Neural crest cell (in vitro differentiated cells): Measurements from ENCODE around the gene POU4F1. TPM values are rescaled to one million over a fixed set of nuclear protein-coding genes. Genes with fewer than 3 reads are reported as not detected.

Experiments used
- DNase-seq: peaks from one replicate; pipeline ENCODE4 v3.0.0; 2021; ENCODE audit warnings: low read depth, mixed read lengths, low spot score
- H3K27ac Mint-ChIP-seq: one replicate; pipeline ENCODE4 v1.8.0; 2021; ENCODE audit warnings: mild to moderate bottlenecking, mixed read lengths; ENCODE audit not compliant: unreplicated experiment
- H3K27me3 Mint-ChIP-seq: 2 replicates; pipeline ENCODE4 v1.8.0; 2021; ENCODE audit warnings: low read depth, mild to moderate bottlenecking, mixed read lengths
- H3K36me3 Mint-ChIP-seq: 2 replicates; pipeline ENCODE4 v1.8.0; 2021; ENCODE audit warnings: low read depth, mild to moderate bottlenecking, mixed read lengths
- H3K4me1 Mint-ChIP-seq: 2 replicates; pipeline ENCODE4 v1.8.0; 2021; ENCODE audit warnings: mixed read lengths
- H3K4me3 Mint-ChIP-seq: one replicate; pipeline ENCODE4 v1.8.0; 2021; ENCODE audit warnings: mild to moderate bottlenecking, mixed read lengths
- H3K9me3 Mint-ChIP-seq: 2 replicates; pipeline ENCODE4 v1.8.0; 2021; ENCODE audit warnings: mixed read lengths
- CTCF ChIP-seq: fragments of 200-600 bp; sonication (generic); conservative IDR thresholded peaks from 2 replicates; pipeline ENCODE4 v1.5.0; 2021; ENCODE audit warnings: antibody characterized with exemption, mild to moderate bottlenecking
- total RNA-seq: library from RNA; stranded (reverse); gene quantifications from 2 replicates; pipeline ENCODE4 v1.2.1, GENCODE V29; 2021

Gene POU4F1
- total RNA-seq, 1 donor from 2014 or later = 0.19 TPM

- peaks cover 21% of the 10 kb centered on the region for H3K36me3 Mint-ChIP-seq
- H3K4me1 Mint-ChIP-seq = peaks cover 6% of the 10 kb centered on the region
- TF ChIP-seq CTCF = no peak
- H3K9me3 Mint-ChIP-seq = no peaks in the 10 kb centered on the region
- no peak for DNase-seq
- no peaks in the 10 kb centered on the region for H3K27me3 Mint-ChIP-seq
- no peak overlapping the region for H3K4me3 Mint-ChIP-seq
- no peak overlapping the region for H3K27ac Mint-ChIP-seq
These were observed 19.8 kb upstream of the POU4F1 start for GRCh38 chr13:78623132-78623531.

- no peak for DNase-seq
- peaks cover 19% of the 10 kb centered on the region for H3K36me3 Mint-ChIP-seq
- no peak for TF ChIP-seq CTCF
- no peak overlapping the region for H3K4me3 Mint-ChIP-seq
- no peaks in the 10 kb centered on the region for H3K27me3 Mint-ChIP-seq
- no peaks in the 10 kb centered on the region for H3K9me3 Mint-ChIP-seq
- no peak overlapping the region for H3K27ac Mint-ChIP-seq
- peaks cover 6% of the 10 kb centered on the region for H3K4me1 Mint-ChIP-seq
These were observed 17.7 kb upstream of the POU4F1 start for GRCh38 chr13:78620936-78621470.

- Mint-ChIP-seq H3K27ac (no peak overlapping the region), H3K4me3 (no peak overlapping the region), H3K36me3 (peaks cover 24% of the 10 kb centered on the region), H3K27me3 (no peaks in the 10 kb centered on the region), H3K9me3 (no peaks in the 10 kb centered on the region), H3K4me1 (no peaks in the 10 kb centered on the region)
- TF ChIP-seq CTCF = no peak
- no peak for DNase-seq
These were observed 15.1 kb upstream of the POU4F1 start for GRCh38 chr13:78618411-78618810.

- no peak overlapping the region for H3K4me3 Mint-ChIP-seq
- peaks cover 4% of the 10 kb centered on the region for H3K9me3 Mint-ChIP-seq
- no peak overlapping the region for H3K27ac Mint-ChIP-seq
- no peak for DNase-seq
- H3K27me3 Mint-ChIP-seq = peaks cover 71% of the 10 kb centered on the region
- TF ChIP-seq CTCF = no peak
- H3K36me3 Mint-ChIP-seq = peaks cover 14% of the 10 kb centered on the region
- H3K4me1 Mint-ChIP-seq = peaks cover 14% of the 10 kb centered on the region
These were observed 7.7 kb upstream of the POU4F1 start for GRCh38 chr13:78611040-78611439.

GRCh38 chr13:78610381-78610883 lies 7.1 kb upstream of the POU4F1 start:
- DNase-seq = no peak
- Mint-ChIP-seq H3K27me3 (peaks cover 77% of the 10 kb centered on the region), H3K9me3 (peaks cover 4% of the 10 kb centered on the region), H3K4me3 (no peak overlapping the region), H3K27ac (no peak overlapping the region), H3K36me3 (peaks cover 10% of the 10 kb centered on the region), H3K4me1 (peaks cover 14% of the 10 kb centered on the region)
- TF ChIP-seq CTCF = no peak
